ENCODE results near the gene MREG. TPM values are rescaled to one million over a fixed set of nuclear protein-coding genes. Genes with fewer than 3 reads are reported as not detected.
"Not testable (repeated sequence)": the region's sequence is repeated elsewhere in the genome, so short reads cannot be mapped to it uniquely, and the experiment has no call there.

The MREG gene
- total RNA-seq, 1 experiment from 2014 or later = 23.0 TPM

DNA sequence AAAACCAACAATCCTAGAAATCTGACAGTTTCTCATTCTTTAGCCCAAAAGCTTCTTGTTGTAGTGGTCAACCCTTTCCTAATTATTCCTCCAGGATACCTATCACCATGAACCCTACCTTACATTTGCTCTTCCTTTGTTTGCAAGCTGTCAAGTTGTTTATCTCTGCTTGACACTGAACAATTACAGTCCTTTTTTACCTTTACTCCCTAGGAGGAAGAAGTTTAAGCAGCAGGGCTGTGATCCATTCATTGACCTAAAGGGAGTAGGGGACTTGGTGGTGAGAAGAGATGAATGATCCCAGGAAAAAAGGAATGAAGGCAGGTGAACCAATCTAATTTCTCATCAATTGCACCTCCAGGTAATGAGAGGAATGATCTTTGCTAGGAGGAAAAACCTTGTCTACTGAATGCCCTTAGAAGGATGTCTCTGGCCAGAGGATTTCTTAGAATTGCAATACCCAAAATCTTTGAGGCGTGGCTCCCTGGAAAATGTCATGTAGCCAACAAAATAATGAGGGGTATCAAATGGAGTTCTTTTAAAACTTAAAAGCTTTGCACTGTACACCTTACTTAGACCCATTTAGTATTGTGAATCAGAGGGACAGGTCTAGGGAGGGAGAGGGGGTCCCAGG is 47.7 kb downstream of the MREG start:
- POLR2A ChIA-PET (ENCODE audit: unreplicated experiment) = no interaction called here
- peaks cover 16% of the 10 kb centered on the region for H3F3A ChIP-seq (ENCODE audit: insufficient read depth, low read depth)
- no peaks in the 10 kb centered on the region for H3K27me3 ChIP-seq (ENCODE audit: insufficient read depth, low read depth)
- DNase-seq = no peak
- H3K4me1 ChIP-seq (replicated peaks; ENCODE audit: insufficient read depth) = peaks cover 43% of the 10 kb centered on the region
- peaks cover 79% of the 10 kb centered on the region for H3K79me2 ChIP-seq (ENCODE audit: low read depth)
- H3K27ac ChIP-seq = no peak overlapping the region
- no peaks in the 10 kb centered on the region for H3K9me3 ChIP-seq (ENCODE audit: insufficient read depth, low read depth)
- CTCF ChIA-PET = no interaction called here
- H3K4me2 ChIP-seq = 0 out of 2 replicates have a peak overlapping the region, but pooled peaks have one; percentile 41
- H4K20me1 ChIP-seq (ENCODE audit: insufficient read depth) = no peaks in the 10 kb centered on the region
- no peak overlapping the region for H2AFZ ChIP-seq
- intact Hi-C loops (cut with micrococcal nuclease; ENCODE audit: unreplicated experiment) = no loop called here
- no peaks in the 10 kb centered on the region for H3K9me2 ChIP-seq (ENCODE audit: insufficient read depth)
- no peak overlapping the region for H3K4me3 ChIP-seq
- no TSS peak for BruUV-seq (replicated peaks)
- H3K36me3 ChIP-seq (ENCODE audit: low read depth) = no peaks in the 10 kb centered on the region
- no peak for TF ChIP-seq EZH2 (IDR thresholded peaks at IDR 0.05; ENCODE audit: low read depth)
- TF ChIP-seq, protein P1, sequence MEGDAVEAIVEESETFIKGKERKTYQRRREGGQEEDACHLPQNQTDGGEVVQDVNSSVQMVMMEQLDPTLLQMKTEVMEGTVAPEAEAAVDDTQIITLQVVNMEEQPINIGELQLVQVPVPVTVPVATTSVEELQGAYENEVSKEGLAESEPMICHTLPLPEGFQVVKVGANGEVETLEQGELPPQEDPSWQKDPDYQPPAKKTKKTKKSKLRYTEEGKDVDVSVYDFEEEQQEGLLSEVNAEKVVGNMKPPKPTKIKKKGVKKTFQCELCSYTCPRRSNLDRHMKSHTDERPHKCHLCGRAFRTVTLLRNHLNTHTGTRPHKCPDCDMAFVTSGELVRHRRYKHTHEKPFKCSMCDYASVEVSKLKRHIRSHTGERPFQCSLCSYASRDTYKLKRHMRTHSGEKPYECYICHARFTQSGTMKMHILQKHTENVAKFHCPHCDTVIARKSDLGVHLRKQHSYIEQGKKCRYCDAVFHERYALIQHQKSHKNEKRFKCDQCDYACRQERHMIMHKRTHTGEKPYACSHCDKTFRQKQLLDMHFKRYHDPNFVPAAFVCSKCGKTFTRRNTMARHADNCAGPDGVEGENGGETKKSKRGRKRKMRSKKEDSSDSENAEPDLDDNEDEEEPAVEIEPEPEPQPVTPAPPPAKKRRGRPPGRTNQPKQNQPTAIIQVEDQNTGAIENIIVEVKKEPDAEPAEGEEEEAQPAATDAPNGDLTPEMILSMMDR (conservative IDR thresholded peaks at IDR 0.05) = no peak

DNA sequence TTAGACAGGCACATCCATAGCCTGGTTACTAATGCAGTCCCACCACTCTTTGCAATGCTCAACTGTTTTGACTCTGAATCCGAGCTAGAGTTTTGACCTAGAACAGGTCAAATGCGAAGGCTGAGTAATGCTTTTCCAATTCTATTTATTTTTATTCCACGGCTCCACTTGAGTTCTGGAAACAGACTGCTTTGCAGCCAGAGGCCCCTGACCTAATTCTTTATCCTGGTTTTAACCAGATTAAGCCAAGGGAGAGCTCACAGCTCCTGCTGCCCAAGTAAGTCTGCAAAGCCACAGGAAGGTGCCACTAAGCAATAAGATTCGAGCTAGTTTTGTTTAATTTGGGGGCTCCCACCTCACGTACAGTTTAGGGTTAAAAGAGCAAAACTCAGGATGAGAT is 51.4 kb downstream of the MREG start:
- Histone ChIP-seq H3K4me2 (no peak overlapping the region), H3K9me2 (ENCODE audit: insufficient read depth) (no peaks in the 10 kb centered on the region), H3K36me3 (ENCODE audit: low read depth) (no peaks in the 10 kb centered on the region), H3K4me1 (replicated peaks; ENCODE audit: insufficient read depth) (peaks cover 16% of the 10 kb centered on the region), H2AFZ (no peak overlapping the region), H3K27me3 (ENCODE audit: insufficient read depth, low read depth) (no peaks in the 10 kb centered on the region), H3K79me2 (ENCODE audit: low read depth) (peaks cover 42% of the 10 kb centered on the region), H3F3A (ENCODE audit: insufficient read depth, low read depth) (peaks cover 7% of the 10 kb centered on the region), H3K9me3 (ENCODE audit: insufficient read depth, low read depth) (no peaks in the 10 kb centered on the region), H4K20me1 (ENCODE audit: insufficient read depth) (peaks cover 3% of the 10 kb centered on the region; the same call in 1 of the 2 replicates), H3K27ac (no peak overlapping the region), H3K4me3 (no peak overlapping the region)
- TF ChIP-seq, protein P1 (conservative IDR thresholded peaks at IDR 0.05) = no peak
- no peak for TF ChIP-seq EZH2 (IDR thresholded peaks at IDR 0.05; ENCODE audit: low read depth)
- ChIA-PET POLR2A (ENCODE audit: unreplicated experiment) (no interaction called here), CTCF (no interaction called here)
- no peak for DNase-seq
- BruUV-seq (replicated peaks) = no TSS peak
- intact Hi-C loops (cut with micrococcal nuclease; ENCODE audit: unreplicated experiment) = no loop called here

DNA sequence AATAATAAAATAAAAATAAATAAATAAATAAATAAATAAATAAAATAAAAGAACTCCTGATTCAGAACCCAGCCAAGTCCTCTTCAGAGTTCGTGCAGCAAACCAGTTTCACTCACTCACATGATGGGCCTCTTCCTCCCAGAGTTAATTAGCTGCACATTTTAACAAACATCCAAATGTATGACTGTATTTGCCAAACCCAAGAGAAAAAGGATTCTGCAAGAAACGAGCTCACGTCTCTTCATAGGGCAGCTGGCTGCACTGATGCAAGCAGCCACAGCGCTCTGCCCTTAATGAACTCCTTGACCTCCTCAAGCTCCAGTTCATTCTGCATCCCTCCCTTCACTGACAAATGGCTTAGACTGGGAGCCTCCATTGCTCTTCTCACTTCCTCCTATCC is 55.1 kb downstream of the MREG start:
- BruUV-seq (replicated peaks) = no TSS peak
- no peaks in the 10 kb centered on the region for H3K9me2 ChIP-seq (ENCODE audit: insufficient read depth)
- peaks cover 2% of the 10 kb centered on the region; the same call in 1 of the 2 replicates for H3F3A ChIP-seq (ENCODE audit: insufficient read depth, low read depth)
- DNase-seq = no peak
- H3K27me3 ChIP-seq (ENCODE audit: insufficient read depth, low read depth) = no peaks in the 10 kb centered on the region
- no peak overlapping the region for H2AFZ ChIP-seq
- H3K4me1 ChIP-seq (replicated peaks; ENCODE audit: insufficient read depth) = no peaks in the 10 kb centered on the region
- H3K36me3 ChIP-seq (ENCODE audit: low read depth) = no peaks in the 10 kb centered on the region; the same call in 1 of the 2 replicates
- no peak overlapping the region for H3K4me2 ChIP-seq
- peaks cover 3% of the 10 kb centered on the region; the same call in 1 of the 2 replicates for H4K20me1 ChIP-seq (ENCODE audit: insufficient read depth)
- H3K27ac ChIP-seq = no peak overlapping the region
- peaks cover 13% of the 10 kb centered on the region; the same call in 1 of the 2 replicates for H3K79me2 ChIP-seq (ENCODE audit: low read depth)
- TF ChIP-seq, protein P1 (conservative IDR thresholded peaks at IDR 0.05) = no peak
- TF ChIP-seq EZH2 (IDR thresholded peaks at IDR 0.05; ENCODE audit: low read depth) = no peak
- intact Hi-C loops (cut with micrococcal nuclease; ENCODE audit: unreplicated experiment) = no loop called here
- H3K4me3 ChIP-seq = no peak overlapping the region
- ChIA-PET CTCF (no interaction called here), POLR2A (ENCODE audit: unreplicated experiment) (no interaction called here)
- no peaks in the 10 kb centered on the region for H3K9me3 ChIP-seq (ENCODE audit: insufficient read depth, low read depth)

DNA sequence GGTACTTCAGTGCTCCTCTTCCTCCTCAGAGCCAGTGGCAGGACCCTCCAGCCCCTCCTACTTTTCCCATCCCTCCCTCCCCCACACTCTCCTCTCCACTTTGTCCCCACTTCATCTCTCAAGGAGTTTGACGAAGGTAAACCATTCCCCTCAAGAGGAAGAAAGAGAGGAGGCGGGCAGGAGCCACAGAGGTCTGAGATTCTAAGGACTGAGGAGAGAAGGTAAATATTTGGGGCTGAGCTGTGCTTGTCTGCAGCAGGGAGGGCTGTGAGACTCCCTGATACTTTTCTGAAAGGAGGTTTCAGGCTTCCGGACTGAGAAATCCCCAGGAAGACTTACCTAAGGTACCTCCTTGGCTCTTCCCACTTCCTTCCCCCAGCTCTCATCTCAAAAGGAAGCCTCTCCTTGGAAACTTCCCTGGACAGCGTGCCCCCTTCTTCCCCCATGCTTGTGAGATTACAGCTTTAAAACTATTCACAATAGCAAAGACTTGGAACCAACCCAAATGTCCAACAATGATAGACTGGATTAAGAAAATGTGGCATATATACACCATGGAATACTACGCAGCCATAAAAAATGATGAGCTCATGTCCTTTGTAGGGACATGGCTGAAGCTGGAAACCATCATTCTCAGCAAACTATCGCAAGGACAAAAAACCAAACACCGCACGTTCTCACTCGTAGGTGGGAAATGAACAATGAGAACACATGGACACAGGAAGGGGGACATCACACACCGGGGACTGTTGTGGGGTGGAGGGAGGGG is 55.8 kb downstream of the MREG start:
- CTCF ChIA-PET; H3F3A ChIP-seq (ENCODE audit: insufficient read depth, low read depth); intact Hi-C loops (cut with micrococcal nuclease; ENCODE audit: unreplicated experiment); H3K4me3 ChIP-seq; H3K4me1 ChIP-seq (replicated peaks; ENCODE audit: insufficient read depth); BruUV-seq (replicated peaks); H3K9me2 ChIP-seq (ENCODE audit: insufficient read depth); POLR2A ChIA-PET (ENCODE audit: unreplicated experiment); H3K27me3 ChIP-seq (ENCODE audit: insufficient read depth, low read depth); H3K9me3 ChIP-seq (ENCODE audit: insufficient read depth, low read depth); DNase-seq; H4K20me1 ChIP-seq (ENCODE audit: insufficient read depth); H3K27ac ChIP-seq; H3K4me2 ChIP-seq; H3K36me3 ChIP-seq (ENCODE audit: low read depth); H2AFZ ChIP-seq: not testable (repeated sequence)
- peaks cover 14% of the 10 kb centered on the region; the same call in 1 of the 2 replicates for H3K79me2 ChIP-seq (ENCODE audit: low read depth)

Measured in PC-9 (cell line).